Measurements from ENCODE around the gene PABPC1L. TPM values are rescaled to one million over a fixed set of nuclear protein-coding genes. Genes with fewer than 3 reads are reported as not detected.
A peak's percentile ranks its signal among the peaks of the same experiment; 100 is the strongest.

Gene PABPC1L
- total and polyA plus RNA-seq, 2 of the 13 experiments (the other 11 are each of a cell fraction or from before 2014, with no cell fraction given) = 30.8 to 252 TPM

DNA sequence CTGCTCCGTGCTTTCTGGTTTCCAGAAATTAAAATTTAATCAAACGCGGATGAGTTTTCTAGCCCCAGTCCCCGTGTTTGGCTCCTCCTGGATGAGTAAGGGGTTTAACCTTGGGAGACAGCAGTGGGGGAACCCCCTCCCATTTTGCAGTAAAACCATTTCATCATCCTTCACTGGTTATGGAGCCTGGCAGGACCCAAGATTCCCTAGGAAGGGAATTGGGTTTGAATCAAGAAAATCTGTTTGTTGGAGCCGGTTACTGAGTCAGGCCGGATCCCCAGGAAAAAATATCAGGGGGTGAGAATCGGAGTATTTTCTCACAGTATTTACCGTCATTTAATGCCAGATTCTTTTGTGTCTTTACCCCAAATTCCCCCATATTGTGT, 23.6 kb upstream of the PABPC1L start (continued):
- TF ChIP-seq NFATC3 (CRISPR knock-in tag; IDR thresholded peaks at IDR 0.05) = 0 out of 2 replicates have a peak, but pooled peaks have one; percentile 47
- no peak for TF ChIP-seq LRRFIP1 (CRISPR knock-in tag; conservative IDR thresholded peaks at IDR 0.05)
- TF ChIP-seq TBX3 (IDR thresholded peaks at IDR 0.05; ENCODE audit: borderline replicate concordance) = no peak
- no peak for TF ChIP-seq KLF16 (CRISPR knock-in tag; IDR thresholded peaks at IDR 0.05)
- no peak for TF ChIP-seq MED8 (CRISPR knock-in tag; IDR thresholded peaks at IDR 0.05; ENCODE audit: insufficient replicate concordance)
- TF ChIP-seq ZNF547 (CRISPR knock-in tag; IDR thresholded peaks at IDR 0.05) = no peak
- TF ChIP-seq SIN3A (IDR thresholded peaks at IDR 0.05; ENCODE audit: borderline replicate concordance, low read depth, low read length) = no peak
- no peak for TF ChIP-seq CEBPZ (IDR thresholded peaks at IDR 0.05; ENCODE audit: low read length)
- TF ChIP-seq ZNF879 (CRISPR knock-in tag; IDR thresholded peaks at IDR 0.05) = 0 out of 2 replicates have a peak, but pooled peaks have one; percentile 30
- TF ChIP-seq, protein P1, sequence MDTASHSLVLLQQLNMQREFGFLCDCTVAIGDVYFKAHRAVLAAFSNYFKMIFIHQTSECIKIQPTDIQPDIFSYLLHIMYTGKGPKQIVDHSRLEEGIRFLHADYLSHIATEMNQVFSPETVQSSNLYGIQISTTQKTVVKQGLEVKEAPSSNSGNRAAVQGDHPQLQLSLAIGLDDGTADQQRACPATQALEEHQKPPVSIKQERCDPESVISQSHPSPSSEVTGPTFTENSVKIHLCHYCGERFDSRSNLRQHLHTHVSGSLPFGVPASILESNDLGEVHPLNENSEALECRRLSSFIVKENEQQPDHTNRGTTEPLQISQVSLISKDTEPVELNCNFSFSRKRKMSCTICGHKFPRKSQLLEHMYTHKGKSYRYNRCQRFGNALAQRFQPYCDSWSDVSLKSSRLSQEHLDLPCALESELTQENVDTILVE (CRISPR knock-in tag; IDR thresholded peaks at IDR 0.05) = no peak
- TF ChIP-seq HMG20B (CRISPR knock-in tag; conservative IDR thresholded peaks at IDR 0.05) = 0 out of 2 replicates have a peak, but pooled peaks have one; percentile 15
- no peak for TF ChIP-seq ZKSCAN5 (CRISPR knock-in tag; IDR thresholded peaks at IDR 0.05)
- no peak for TF ChIP-seq TOE1 (CRISPR knock-in tag; IDR thresholded peaks at IDR 0.05)
- TF ChIP-seq KDM4B (CRISPR knock-in tag; IDR thresholded peaks at IDR 0.05) = no peak
- no peak for TF ChIP-seq FIP1L1 (IDR thresholded peaks at IDR 0.05; ENCODE audit: borderline replicate concordance, insufficient read depth, low read depth, low read length)
- no peak for TF ChIP-seq MYC (CRISPR knock-in tag; IDR thresholded peaks at IDR 0.05; ENCODE audit: borderline replicate concordance)
- TF ChIP-seq POLR2AphosphoS2 (IDR thresholded peaks at IDR 0.05; ENCODE audit: low read depth, low read length) = no peak
- no peak for TF ChIP-seq HOXA3 (CRISPR knock-in tag; IDR thresholded peaks at IDR 0.05)

Data from HepG2 (cell line).